ENCODE results near the gene KCNJ1.

DNA sequence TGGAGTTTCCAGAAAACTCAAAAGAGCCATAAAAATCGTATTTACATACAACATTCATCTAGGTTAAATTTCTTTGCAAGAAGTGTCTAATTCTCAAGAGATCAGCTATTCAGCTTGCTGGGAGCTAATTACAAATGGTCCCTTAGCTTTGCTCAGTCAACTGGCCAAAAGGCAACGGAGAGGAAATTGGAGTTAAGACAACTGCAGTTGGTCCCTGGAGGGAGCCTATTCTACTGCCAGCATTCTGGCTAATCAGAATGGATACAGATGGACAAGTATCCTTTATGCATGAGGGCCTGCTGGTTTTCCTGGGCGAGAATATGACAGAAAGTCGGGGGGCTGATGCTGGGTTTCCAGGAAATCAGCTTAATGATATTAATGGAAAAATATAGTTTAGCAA is 45.5 kb downstream of the KCNJ1 start:
- TF ChIP-seq, protein P1, sequence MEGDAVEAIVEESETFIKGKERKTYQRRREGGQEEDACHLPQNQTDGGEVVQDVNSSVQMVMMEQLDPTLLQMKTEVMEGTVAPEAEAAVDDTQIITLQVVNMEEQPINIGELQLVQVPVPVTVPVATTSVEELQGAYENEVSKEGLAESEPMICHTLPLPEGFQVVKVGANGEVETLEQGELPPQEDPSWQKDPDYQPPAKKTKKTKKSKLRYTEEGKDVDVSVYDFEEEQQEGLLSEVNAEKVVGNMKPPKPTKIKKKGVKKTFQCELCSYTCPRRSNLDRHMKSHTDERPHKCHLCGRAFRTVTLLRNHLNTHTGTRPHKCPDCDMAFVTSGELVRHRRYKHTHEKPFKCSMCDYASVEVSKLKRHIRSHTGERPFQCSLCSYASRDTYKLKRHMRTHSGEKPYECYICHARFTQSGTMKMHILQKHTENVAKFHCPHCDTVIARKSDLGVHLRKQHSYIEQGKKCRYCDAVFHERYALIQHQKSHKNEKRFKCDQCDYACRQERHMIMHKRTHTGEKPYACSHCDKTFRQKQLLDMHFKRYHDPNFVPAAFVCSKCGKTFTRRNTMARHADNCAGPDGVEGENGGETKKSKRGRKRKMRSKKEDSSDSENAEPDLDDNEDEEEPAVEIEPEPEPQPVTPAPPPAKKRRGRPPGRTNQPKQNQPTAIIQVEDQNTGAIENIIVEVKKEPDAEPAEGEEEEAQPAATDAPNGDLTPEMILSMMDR (IDR thresholded peaks at IDR 0.05; ENCODE audit: low read depth, low read length): no peak
- no peak for TF ChIP-seq POLR2A (IDR thresholded peaks at IDR 0.05; ENCODE audit: extremely low read depth, insufficient read length)
